IPS-NIHi7 (cell line): Measurements from ENCODE around the gene GLB1L2.

Experiments used
- DNase-seq: peaks from one replicate; pipeline ENCODE4 v3.0.0; 2012; ENCODE audit warnings: mixed read lengths; ENCODE audit errors: extremely low spot score

The GLB1L2 gene

GRCh38 chr11:134404575-134405341, 73.0 kb downstream of the GLB1L2 start:
- DNase-seq, result no peak

- no peak for DNase-seq
These were observed 73.6 kb downstream of the GLB1L2 start for GRCh38 chr11:134405436-134405835.

GRCh38 chr11:134405841-134406240, 74.1 kb downstream of the GLB1L2 start:
- no peak for DNase-seq

- DNase-seq, result no peak
These were observed 74.7 kb downstream of the GLB1L2 start for GRCh38 chr11:134406264-134407185.

GRCh38 chr11:134407321-134407828, 75.6 kb downstream of the GLB1L2 start:
- no peak for DNase-seq

GRCh38 chr11:134407923-134408322, 76.1 kb downstream of the GLB1L2 start:
- no peak for DNase-seq

- no peak for DNase-seq
These were observed 78.0 kb downstream of the GLB1L2 start for GRCh38 chr11:134409552-134410429.

GRCh38 chr11:134410766-134411165, 79.0 kb downstream of the GLB1L2 start:
- DNase-seq, result no peak

GRCh38 chr11:134412203-134413042, 80.6 kb downstream of the GLB1L2 start, which contains the start of gene B3GAT1:
TSS of gene B3GAT1 (minus strand) at chr11:134412242. CDS start at chr11:134387659, 24,583 bp downstream.
- DNase-seq, result peak; percentile 75

GRCh38 chr11:134413043-134413825, 81.4 kb downstream of the GLB1L2 start:
- DNase-seq, result peak; percentile 45

- no peak for DNase-seq
These were observed 82.3 kb downstream of the GLB1L2 start for GRCh38 chr11:134413826-134414731.

GRCh38 chr11:134414766-134415765, 83.3 kb downstream of the GLB1L2 start:
- no peak for DNase-seq

GRCh38 chr11:134416726-134417125, 84.9 kb downstream of the GLB1L2 start:
- no peak for DNase-seq

- no peak for DNase-seq
These were observed 86.4 kb downstream of the GLB1L2 start for GRCh38 chr11:134417871-134418840.

GRCh38 chr11:134423106-134423505, 91.3 kb downstream of the GLB1L2 start:
- DNase-seq, result no peak

GRCh38 chr11:134425413-134425812, 93.6 kb downstream of the GLB1L2 start:
- no peak for DNase-seq
